ENCODE data around the gene ODF2. TPM values are rescaled to one million over a fixed set of nuclear protein-coding genes. Genes with fewer than 3 reads are reported as not detected.
A peak's percentile ranks its signal among the peaks of the same experiment; 100 is the strongest.

The ODF2 gene
- total RNA-seq, 1 donor from 2014 or later: 40.7 TPM

DNA sequence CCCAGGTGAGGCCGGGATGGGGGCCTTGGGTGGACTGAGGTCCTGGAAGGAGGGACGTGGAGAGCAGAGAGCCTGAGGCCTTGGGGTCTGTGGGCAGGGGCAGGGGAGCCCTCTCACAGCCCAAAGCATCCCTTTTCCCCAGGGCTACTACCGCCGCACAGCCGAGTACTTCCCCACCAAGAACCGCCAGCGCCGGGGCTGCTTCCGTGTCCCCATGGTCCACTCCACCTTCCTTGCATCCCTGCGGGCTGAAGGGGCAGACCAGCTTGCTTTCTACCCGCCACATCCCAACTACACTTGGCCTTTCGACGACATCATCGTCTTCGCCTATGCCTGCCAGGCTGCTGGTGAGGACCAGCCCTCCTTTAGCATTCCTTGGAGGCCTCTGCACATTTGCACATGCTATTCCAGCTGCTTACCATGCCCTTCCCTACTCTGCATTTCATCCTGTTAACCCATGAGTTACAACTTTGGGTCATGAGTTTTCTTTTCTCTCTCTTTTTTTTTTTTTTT, 31.5 kb upstream of the ODF2 start:
- H3K27me3 Mint-ChIP-seq (ENCODE audit: unreplicated experiment): peaks cover 6% of the 10 kb centered on the region
- H3K4me3 Mint-ChIP-seq (ENCODE audit: unreplicated experiment): no peak overlapping the region
- no peak overlapping the region for H3K27ac Mint-ChIP-seq (ENCODE audit: unreplicated experiment)
- H3K36me3 Mint-ChIP-seq (ENCODE audit: unreplicated experiment): no peaks in the 10 kb centered on the region
- TF ChIP-seq, protein P1, sequence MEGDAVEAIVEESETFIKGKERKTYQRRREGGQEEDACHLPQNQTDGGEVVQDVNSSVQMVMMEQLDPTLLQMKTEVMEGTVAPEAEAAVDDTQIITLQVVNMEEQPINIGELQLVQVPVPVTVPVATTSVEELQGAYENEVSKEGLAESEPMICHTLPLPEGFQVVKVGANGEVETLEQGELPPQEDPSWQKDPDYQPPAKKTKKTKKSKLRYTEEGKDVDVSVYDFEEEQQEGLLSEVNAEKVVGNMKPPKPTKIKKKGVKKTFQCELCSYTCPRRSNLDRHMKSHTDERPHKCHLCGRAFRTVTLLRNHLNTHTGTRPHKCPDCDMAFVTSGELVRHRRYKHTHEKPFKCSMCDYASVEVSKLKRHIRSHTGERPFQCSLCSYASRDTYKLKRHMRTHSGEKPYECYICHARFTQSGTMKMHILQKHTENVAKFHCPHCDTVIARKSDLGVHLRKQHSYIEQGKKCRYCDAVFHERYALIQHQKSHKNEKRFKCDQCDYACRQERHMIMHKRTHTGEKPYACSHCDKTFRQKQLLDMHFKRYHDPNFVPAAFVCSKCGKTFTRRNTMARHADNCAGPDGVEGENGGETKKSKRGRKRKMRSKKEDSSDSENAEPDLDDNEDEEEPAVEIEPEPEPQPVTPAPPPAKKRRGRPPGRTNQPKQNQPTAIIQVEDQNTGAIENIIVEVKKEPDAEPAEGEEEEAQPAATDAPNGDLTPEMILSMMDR (IDR thresholded peaks at IDR 0.05; ENCODE audit: partially characterized antibody, unreplicated experiment): no peak
- peaks cover 9% of the 10 kb centered on the region for H3K4me1 Mint-ChIP-seq (ENCODE audit: low read depth, unreplicated experiment)
- no peak for DNase-seq
- peaks cover under 1% of the 10 kb centered on the region for H3K9me3 Mint-ChIP-seq (ENCODE audit: unreplicated experiment)

DNA sequence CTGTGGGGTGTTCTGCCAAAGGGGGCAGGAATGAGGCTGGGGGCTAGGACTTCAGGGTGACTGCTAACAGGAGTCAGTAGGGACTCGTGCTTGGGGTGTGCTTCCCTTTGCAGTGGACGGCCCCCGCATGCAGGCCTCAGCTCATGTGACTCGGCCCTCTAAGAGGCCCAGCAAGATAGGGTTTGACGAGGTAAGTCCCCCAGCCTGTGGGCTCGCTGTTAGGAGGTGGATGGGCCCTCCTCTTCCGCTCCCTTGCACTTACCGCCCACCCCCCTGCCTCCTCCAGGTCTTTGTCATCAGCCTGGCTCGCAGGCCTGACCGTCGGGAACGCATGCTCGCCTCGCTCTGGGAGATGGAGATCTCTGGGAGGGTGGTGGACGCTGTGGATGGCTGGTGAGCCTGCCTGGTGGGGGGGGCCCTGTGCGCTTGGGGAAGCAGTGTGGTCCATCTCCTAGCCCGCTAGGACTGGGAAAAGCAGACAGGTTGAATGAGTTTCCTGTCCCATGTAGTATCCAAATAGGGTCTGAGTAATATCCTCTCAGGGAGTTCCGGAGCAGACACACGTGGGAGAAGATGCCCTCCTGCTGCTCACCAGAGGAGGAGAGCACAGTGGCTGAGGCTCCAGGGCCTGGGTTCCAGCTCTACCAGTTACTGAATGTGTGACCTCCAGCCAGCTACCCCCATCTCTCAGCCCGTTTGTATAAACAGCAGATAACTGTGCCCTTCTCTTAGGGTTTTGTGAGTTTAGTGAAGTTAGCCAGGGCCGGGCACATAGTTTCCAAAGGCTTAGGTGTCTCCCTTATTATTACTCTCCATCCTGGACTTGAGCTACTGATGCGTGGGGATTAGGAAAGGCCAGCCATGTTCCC, 26.9 kb upstream of the ODF2 start:
- H3K36me3 Mint-ChIP-seq (ENCODE audit: unreplicated experiment): peaks cover 4% of the 10 kb centered on the region
- peaks cover 5% of the 10 kb centered on the region for H3K9me3 Mint-ChIP-seq (ENCODE audit: unreplicated experiment)
- peak overlapping the region; percentile 61 for H3K4me3 Mint-ChIP-seq (ENCODE audit: unreplicated experiment)
- DNase-seq: no peak
- peaks cover 18% of the 10 kb centered on the region for H3K4me1 Mint-ChIP-seq (ENCODE audit: low read depth, unreplicated experiment)
- TF ChIP-seq, protein P1 (IDR thresholded peaks at IDR 0.05; ENCODE audit: partially characterized antibody, unreplicated experiment): no peak
- peaks cover 6% of the 10 kb centered on the region for H3K27me3 Mint-ChIP-seq (ENCODE audit: unreplicated experiment)
- peak overlapping the region; percentile 94 for H3K27ac Mint-ChIP-seq (ENCODE audit: unreplicated experiment)

DNA sequence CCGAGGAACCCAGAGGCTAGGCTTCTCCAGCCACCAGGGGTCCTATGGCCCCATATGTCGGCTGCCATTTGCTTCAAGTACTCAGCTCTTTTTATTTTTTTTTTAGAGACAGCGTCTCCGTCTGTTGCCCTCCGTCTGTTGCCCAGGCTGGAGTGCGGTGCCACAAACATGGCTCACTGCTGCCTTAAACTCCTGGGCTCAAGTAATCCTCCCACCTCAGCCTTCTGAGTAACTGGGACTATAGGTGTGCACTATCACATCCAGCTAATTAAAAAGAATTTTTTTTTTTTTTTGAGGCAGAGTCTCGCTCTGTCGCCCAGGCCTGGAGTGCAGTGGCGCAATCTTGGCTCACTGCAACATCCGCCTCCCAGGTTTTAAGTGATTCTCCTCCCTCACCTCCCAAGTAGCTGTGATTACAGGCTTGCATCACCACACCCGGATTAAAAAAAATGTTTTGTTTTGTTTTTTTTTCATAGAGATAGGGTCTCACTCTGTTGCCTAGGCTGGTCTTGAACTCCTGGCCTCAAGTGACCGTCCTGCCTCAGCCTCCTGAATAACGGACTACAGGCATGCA, 26.2 kb upstream of the ODF2 start:
- Mint-ChIP-seq H3K4me1 (ENCODE audit: low read depth, unreplicated experiment) (peaks cover 18% of the 10 kb centered on the region), H3K27ac (ENCODE audit: unreplicated experiment) (peak overlapping the region; percentile 94), H3K4me3 (ENCODE audit: unreplicated experiment) (peak overlapping the region; percentile 61), H3K27me3 (ENCODE audit: unreplicated experiment) (peaks cover 6% of the 10 kb centered on the region), H3K9me3 (ENCODE audit: unreplicated experiment) (peaks cover 5% of the 10 kb centered on the region), H3K36me3 (ENCODE audit: unreplicated experiment) (peaks cover 4% of the 10 kb centered on the region)
- TF ChIP-seq, protein P1 (IDR thresholded peaks at IDR 0.05; ENCODE audit: partially characterized antibody, unreplicated experiment): peak; percentile 13
- peak; percentile 71 for DNase-seq

DNA sequence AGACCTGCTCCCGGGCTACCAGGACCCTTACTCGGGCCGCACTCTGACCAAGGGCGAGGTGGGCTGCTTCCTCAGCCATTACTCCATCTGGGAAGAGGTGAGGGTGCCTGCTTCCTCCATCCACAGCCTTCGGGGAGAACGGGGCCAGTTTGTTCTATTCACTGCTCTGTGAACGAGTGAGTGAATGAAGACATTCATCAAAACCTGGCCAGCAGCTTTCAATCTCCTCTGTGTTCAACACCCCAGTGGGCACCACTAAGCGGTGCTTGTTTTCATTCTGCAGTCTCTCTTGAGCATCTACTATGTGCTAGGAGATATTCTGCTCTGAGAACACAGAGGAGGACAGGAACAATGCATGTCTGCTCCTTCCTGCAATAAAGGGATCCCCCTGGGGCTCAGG, 24.6 kb upstream of the ODF2 start:
- Mint-ChIP-seq H3K4me3 (ENCODE audit: unreplicated experiment) (no peak overlapping the region), H3K9me3 (ENCODE audit: unreplicated experiment) (peaks cover 5% of the 10 kb centered on the region)

More for the DNA sequence above, 24.6 kb upstream of the ODF2 start:
- TF ChIP-seq, protein P1 (IDR thresholded peaks at IDR 0.05; ENCODE audit: partially characterized antibody, unreplicated experiment): no peak
- Mint-ChIP-seq H3K27ac (ENCODE audit: unreplicated experiment) (peak overlapping the region; percentile 87), H3K4me1 (ENCODE audit: low read depth, unreplicated experiment) (peaks cover 18% of the 10 kb centered on the region), H3K27me3 (ENCODE audit: unreplicated experiment) (peaks cover 6% of the 10 kb centered on the region), H3K36me3 (ENCODE audit: unreplicated experiment) (peaks cover 4% of the 10 kb centered on the region)
- DNase-seq: no peak
